Sigmoid colon (tissue), 7 donors: ENCODE measurements around the gene CYP2W1. TPM values are rescaled to one million over a fixed set of nuclear protein-coding genes. Genes with fewer than 3 reads are reported as not detected.
"Not testable (repeated sequence)": the region's sequence is repeated elsewhere in the genome, so short reads cannot be mapped to it uniquely, and the experiment has no call there.

Source experiments
- DNase-seq: peaks from one replicate; pipeline ENCODE4 v3.0.0-alpha.2; 2019
- H3K27ac ChIP-seq, 4 donors: fragments of 200-600 bp; sonication (generic); one replicate each; pipeline ENCODE4 v1.5.1; 2016 to 2019; ENCODE audit warnings: mild to moderate bottlenecking in 1 of 4
- H3K27me3 ChIP-seq, 3 donors: fragments of 200-600 bp; sonication (generic); one replicate each; pipeline ENCODE4 v1.5.1; 2019; ENCODE audit warnings: mild to moderate bottlenecking in 1 of 3
- H3K36me3 ChIP-seq, 4 donors: fragments of 200-600 bp; sonication (generic); one replicate each; pipeline ENCODE4 v1.5.1; 2016 to 2019
- H3K4me1 ChIP-seq, 4 donors: fragments of 200-600 bp; sonication (generic); one replicate each; pipeline ENCODE4 v1.5.1; 2017 to 2019
- H3K4me3 ChIP-seq, 4 donors: fragments of 200-600 bp; sonication (generic); one replicate each; pipeline ENCODE4 v1.5.1; 2017 to 2019; ENCODE audit warnings: mild to moderate bottlenecking in 2 of 4, moderate library complexity in 1 of 4
- H3K9me3 ChIP-seq, 4 donors: fragments of 200-600 bp in 3 of 4; sonication (generic) in 3 of 4; one replicate each; pipeline versions ENCODE4 v1.5.1 to v1.6.1; 2013 to 2019
- CTCF ChIP-seq, 4 experiments: fragments of 450-650 bp in 3 of 4; fragments of 200-600 bp in 1 of 4; IDR thresholded peaks; one replicate each; pipeline ENCODE4 v1.5.1; 2016 to 2019; ENCODE audit warnings: antibody characterized with exemption in 4 of 4, mild to moderate bottlenecking in 3 of 4, moderate library complexity in 2 of 4
- EP300 ChIP-seq, 4 donors: sonication (generic); formaldehyde crosslinking; IDR thresholded peaks; one replicate each; pipeline ENCODE4 v1.6.1; 2017; ENCODE audit warnings: antibody characterized with exemption in 4 of 4
- POLR2A ChIP-seq, 2 donors: fragments of 450-650 bp; IDR thresholded peaks; one replicate each; pipeline ENCODE4 v1.6.1; 2016; ENCODE audit warnings: antibody characterized with exemption in 2 of 2, mild to moderate bottlenecking in 2 of 2, moderate library complexity in 2 of 2
- POLR2AphosphoS5 ChIP-seq, 4 donors: sonication (generic); formaldehyde crosslinking; IDR thresholded peaks; one replicate each; pipeline ENCODE4 v1.6.1; 2017; ENCODE audit warnings: antibody characterized with exemption in 4 of 4
- WGBS, 2 donors: extraction: QIAGEN DNeasy Blood & Tissue Kit; methylation state at CpG; one replicate each; pipeline ENCODE4 v1.1.7; 2013; 5-methylcytosine and 5-hydroxymethylcytosine counted together
- intact Hi-C: fragments of 100-400 bp; cut with DNase I; formaldehyde crosslinking; loops from one replicate; pipeline ENCODE4 v1.15.1; 2023
- polyA plus RNA-seq, 3 donors: library from polyadenylated mRNA; stranded (reverse); fragments of 200-250 nt; gene quantifications; one replicate each; pipeline ENCODE4 v1.2.3, GENCODE V29; 2013
- total RNA-seq, 4 donors: library from RNA; depleted of rRNA; stranded (reverse); fragments of >200 nt; gene quantifications; one replicate each; pipeline ENCODE4 v1.1.0, GENCODE V29; 2016
- donor health status: healthy with polysubstance abuse.
- donor health status: Bipolar disorder and iron deficiency.
- donor health status: healthy.

The CYP2W1 gene
- total and polyA plus RNA-seq, 7 donors, result 0.83 to 3.8 TPM; not detected in 5

DNA sequence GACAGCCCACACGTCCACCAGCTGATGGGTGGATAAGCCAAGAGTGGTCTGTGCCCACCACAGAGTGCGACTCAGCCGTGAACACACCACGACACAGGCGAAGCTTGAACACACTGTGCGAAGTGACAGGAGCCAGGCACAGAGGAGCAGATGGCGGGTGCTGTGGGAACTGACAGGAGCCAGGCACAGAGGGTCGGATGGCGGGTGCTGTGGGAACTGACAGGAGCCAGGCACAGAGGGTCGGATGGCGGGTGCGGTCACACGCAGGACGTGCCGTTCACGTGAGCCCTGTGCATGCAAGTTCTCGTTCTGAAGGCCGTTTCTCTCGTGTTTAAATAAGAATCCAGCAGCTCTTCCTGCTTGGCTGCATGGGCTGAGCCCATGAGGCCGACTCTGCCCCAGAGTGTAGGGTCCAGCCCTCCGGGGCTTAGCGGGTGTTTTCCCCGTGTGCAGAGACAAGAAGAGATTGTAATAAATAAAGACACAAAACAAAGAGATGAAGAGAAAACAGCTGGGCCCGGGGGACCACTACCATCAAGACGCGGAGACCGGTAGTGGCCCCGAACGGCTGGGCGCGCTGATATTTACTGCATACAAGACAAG lies 22.6 kb upstream of the CYP2W1 start:
- peaks cover 0 to 64% (median 45%) of the 10 kb centered on the region in 4 donors for H3K4me1 ChIP-seq
- 75 to 76% methylated on average over 31 of the region's 31 CpGs for WGBS, 2 donors
- DNase-seq, result peak; percentile 73
- TF ChIP-seq CTCF (IDR thresholded peaks at IDR 0.05) (no peak), POLR2AphosphoS5 (IDR thresholded peaks at IDR 0.05) (peak in 1 of 4 donors; percentile 55), EP300 (IDR thresholded peaks at IDR 0.05) (peak in 1 of 4 donors; percentile 5)
- peak overlapping the region in 1 of 4 donors; percentile 8 for H3K4me3 ChIP-seq
- no peaks in the 10 kb centered on the region for H3K27me3 ChIP-seq
- H3K27ac ChIP-seq, result peak overlapping the region in 3 of 4 donors; percentile 3 to 81 (median 75)
- H3K36me3 ChIP-seq, result no peaks in the 10 kb centered on the region
- intact Hi-C loops, result no loop called here
- no peaks in the 10 kb centered on the region for H3K9me3 ChIP-seq

GRCh38 chr7:960972-961371 lies 22.0 kb upstream of the CYP2W1 start:
- WGBS, 2 donors, result 69 to 76% methylated on average over 13 of the region's 13 CpGs
- peak; percentile 10 to 51 (median 38) for TF ChIP-seq POLR2AphosphoS5 (IDR thresholded peaks at IDR 0.05)
- H3K27ac ChIP-seq, result peak overlapping the region in 3 of 4 donors; percentile 3 to 81 (median 75)

DNA sequence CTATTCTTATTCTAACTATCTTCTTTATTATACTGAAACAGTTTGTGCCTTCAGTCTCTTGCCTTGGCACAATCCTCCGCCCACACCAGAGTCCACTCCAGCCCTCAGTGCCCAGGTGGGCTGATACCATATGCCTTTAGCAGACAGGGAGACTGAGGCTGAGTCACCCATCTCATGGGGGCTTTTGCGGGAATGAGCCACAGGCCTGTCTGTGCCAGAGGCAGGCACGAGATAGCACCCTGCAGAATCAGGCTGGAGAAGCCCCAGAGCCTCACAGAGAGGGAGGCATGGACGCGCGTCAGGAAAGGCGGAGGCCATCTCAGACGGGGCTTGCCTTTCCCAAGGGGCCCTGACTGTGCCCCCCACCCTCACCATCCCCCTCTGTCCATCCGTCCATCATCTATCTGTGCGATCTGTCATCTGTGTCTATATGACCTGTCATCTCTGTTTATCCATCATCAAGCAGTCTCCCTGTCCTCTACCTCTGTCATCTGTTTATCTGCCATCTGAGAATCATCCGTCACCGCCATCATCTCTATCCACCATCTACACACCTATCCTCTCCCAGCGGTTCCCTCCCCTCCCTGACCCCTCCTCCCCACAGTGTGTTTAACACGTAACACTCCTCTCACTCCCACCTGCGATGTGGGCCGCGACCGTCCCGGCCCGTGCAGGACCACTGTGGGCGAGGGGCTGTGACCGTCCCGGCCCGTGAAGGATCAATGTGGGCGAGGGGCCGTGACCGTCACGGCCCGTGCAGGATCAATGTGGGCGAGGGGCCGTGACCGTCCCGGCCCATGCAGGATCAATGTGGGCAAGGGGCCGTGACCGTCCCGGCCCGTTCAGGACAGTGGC lies 21.2 kb upstream of the CYP2W1 start:
- Histone ChIP-seq H3K36me3 (peaks cover 0 to 2% (median 0%) of the 10 kb centered on the region in 4 donors), H3K9me3 (no peaks in the 10 kb centered on the region), H3K4me1 (peaks cover 0 to 69% (median 56%) of the 10 kb centered on the region in 4 donors), H3K27ac (peak overlapping the region in 3 of 4 donors; percentile 3 to 81 (median 75)), H3K4me3 (no peak overlapping the region), H3K27me3 (no peaks in the 10 kb centered on the region)
- WGBS, 2 donors, result 94% methylated on average over 37 of the region's 37 CpGs
- DNase-seq, result peak; percentile 62
- intact Hi-C loops, result no loop called here
- TF ChIP-seq POLR2AphosphoS5 (IDR thresholded peaks at IDR 0.05) (no peak), POLR2A (IDR thresholded peaks at IDR 0.05) (no peak), EP300 (IDR thresholded peaks at IDR 0.05) (no peak), CTCF (IDR thresholded peaks at IDR 0.05) (no peak)

More at GRCh38 chr7:960972-961371, 22.0 kb upstream of the CYP2W1 start:
- H3K36me3 ChIP-seq, H3K9me3 ChIP-seq, intact Hi-C loops, H3K27me3 ChIP-seq, H3K4me3 ChIP-seq: not testable (repeated sequence)
- DNase-seq, result peak; percentile 88
- H3K4me1 ChIP-seq, result peaks cover 0 to 64% (median 50%) of the 10 kb centered on the region in 4 donors

GRCh38 chr7:962401-963081 lies 20.4 kb upstream of the CYP2W1 start:
- WGBS, 2 donors, result 87 to 91% methylated on average over 17 of the region's 17 CpGs
- intact Hi-C loops, result no loop called here
- Histone ChIP-seq H3K9me3 (no peaks in the 10 kb centered on the region), H3K4me3 (no peak overlapping the region), H3K4me1 (peaks cover 0 to 69% (median 56%) of the 10 kb centered on the region in 4 donors), H3K27ac (no peak overlapping the region), H3K27me3 (no peaks in the 10 kb centered on the region), H3K36me3 (peaks cover 0 to 10% (median 4%) of the 10 kb centered on the region in 4 donors)
- DNase-seq, result peak; percentile 55
- TF ChIP-seq EP300 (IDR thresholded peaks at IDR 0.05) (no peak), POLR2A (IDR thresholded peaks at IDR 0.05) (no peak), CTCF (IDR thresholded peaks at IDR 0.05) (no peak), POLR2AphosphoS5 (IDR thresholded peaks at IDR 0.05) (no peak)
